ENCODE results near the gene PHETA2. TPM values are rescaled to one million over a fixed set of nuclear protein-coding genes. Genes with fewer than 3 reads are reported as not detected.

PHETA2 gene
- 1 to 10 TPM; 2.3 to 6.3 (median 2.9) TPM for total RNA-seq
- polyA plus RNA-seq, result 1 to 10 TPM; 5.1 to 7.0 TPM
- long read RNA-seq, donor 1, transcript PHETA2-201 (3 exons, 2,335 nt), result major isoform, 16 of 20 reads
- long read RNA-seq, donor 1, partial matches to known transcripts, result 0 of 20 reads
- long read RNA-seq, donor 1, other reads (novel, unspliced or antisense), result 4 of 20 reads
- long read RNA-seq, donor 2, transcript PHETA2-201 (3 exons, 2,335 nt), result major isoform, 8 of 10 reads
- long read RNA-seq, donor 2, partial matches to known transcripts, result 1 of 10 reads
- long read RNA-seq, donor 2, other reads (novel, unspliced or antisense), result 1 of 10 reads
- long read RNA-seq, donor 3, transcript PHETA2-201 (3 exons, 2,335 nt), result major isoform, 22 of 24 reads
- long read RNA-seq, donor 3, partial matches to known transcripts, result 0 of 24 reads
- long read RNA-seq, donor 3, other reads (novel, unspliced or antisense), result 2 of 24 reads

- Histone ChIP-seq H3K4me1 (peaks cover 14 to 77% (median 49%) of the 10 kb centered on the region in 9 donors), H3K27me3 (no peaks in the 10 kb centered on the region), H3K36me3 (peaks cover 0 to 25% (median 0%) of the 10 kb centered on the region in 9 donors), H3K4me3 (peak within 1 kb of the TSS; percentile 59 to 77 (median 72)), H3K9me3 (no peaks in the 10 kb centered on the region), H3K27ac (peak within 1 kb of the TSS; percentile 72 to 96 (median 92))
- DNase-seq (peak in 1 of 2 donors; percentile 68), ATAC-seq (peak in 2 of 8 donors; percentile 1 to 12)
- TF ChIP-seq CTCF (IDR thresholded peaks at IDR 0.05), result peak in 8 of 9 donors; percentile 11 to 51 (median 45)
- intact Hi-C loops (cut with DNase I), result loop anchor here in 4 of 10 donors (5.0 to 10.0 kb wide), 3 partner anchors 239 to 478 kb away; partner anchors contain the start of genes SREBF2 (in 2 of the 4), MEI1 (in 1 of the 4) and SERHL2 (in 1 of the 4)
- 3% methylated on average over 50 to 55 of the region's 55 CpGs for WGBS, 2 donors
Measured at GRCh38 chr22:42074132-42074811, at the start of gene PHETA2. PHETA2 (plus strand) TSS chr22:42074248; CDS start chr22:42077294, 3,046 bp downstream.

GRCh38 chr22:42025421-42025820, 48.6 kb upstream of the PHETA2 start:
- intact Hi-C loops (cut with DNase I), result no loop called here
- Histone ChIP-seq H3K4me1 (peaks cover 0 to 12% (median 0%) of the 10 kb centered on the region in 9 donors), H3K4me3 (no peak overlapping the region), H3K9me3 (no peaks in the 10 kb centered on the region), H3K27me3 (no peaks in the 10 kb centered on the region), H3K36me3 (no peaks in the 10 kb centered on the region), H3K27ac (no peak overlapping the region)
- WGBS, 2 donors, result 20 to 29% methylated on average over 1 of the region's 1 CpG
- TF ChIP-seq CTCF (IDR thresholded peaks at IDR 0.05), result no peak
- DNase-seq (no peak), ATAC-seq (no peak)

GRCh38 chr22:42026705-42027104, 47.3 kb upstream of the PHETA2 start:
- TF ChIP-seq CTCF (IDR thresholded peaks at IDR 0.05), result no peak
- Histone ChIP-seq H3K9me3 (no peaks in the 10 kb centered on the region), H3K4me1 (peaks cover 0 to 12% (median 0%) of the 10 kb centered on the region in 9 donors), H3K27me3 (no peaks in the 10 kb centered on the region), H3K27ac (no peak overlapping the region), H3K4me3 (no peak overlapping the region), H3K36me3 (no peaks in the 10 kb centered on the region)
- ATAC-seq, result no peak
- WGBS, 2 donors, result 79 to 81% methylated on average over 10 of the region's 10 CpGs
- DNase-seq, result no peak
- intact Hi-C loops (cut with DNase I), result no loop called here

All from heart right ventricle (tissue), 16 donors.